Panc1 (cell line): ENCODE results near the gene PDZD2. TPM values are rescaled to one million over a fixed set of nuclear protein-coding genes. Genes with fewer than 3 reads are reported as not detected.

Experiments used
- ATAC-seq: fragments of 200-7000 bp; cut with Tn5 transposase; 2 replicates; pipeline ENCODE4 v1.9.1; 2020; ENCODE audit warnings: mild to moderate bottlenecking, moderate library complexity
- BruUV-seq: library from RNA; stranded (reverse); fragments of 400-500 nt; replicated peaks from 2 replicates; lab custom pipeline; 2021; lab: Mats Ljungman, UMichigan
- CTCF ChIA-PET: fragments of 300-600 bp; sonication (Branson Sonifier 250); formaldehyde crosslinking; loops from one replicate; lab custom pipeline; 2022; ENCODE audit warnings: antibody characterized with exemption; lab: Charles Lee
- POLR2A ChIA-PET: fragments of 300-600 bp; sonication (Branson Sonifier 250); formaldehyde crosslinking; loops from one replicate; lab custom pipeline; 2022; ENCODE audit warnings: antibody characterized with exemption; lab: Charles Lee
- DNase-seq: peaks from one replicate; pipeline ENCODE4 v3.0.0-alpha.2; 2010; ENCODE audit warnings: low read depth, low spot score
- H3K27ac ChIP-seq: 2 replicates; pipeline ENCODE4 v1.5.1; 2011; ENCODE audit warnings: mild to moderate bottlenecking, low read length, inconsistent platforms
- H3K27me3 ChIP-seq: fragments of 200-500 bp; sonication (Bioruptor generic); 2 replicates; pipeline ENCODE4 v1.6.0; 2014; ENCODE audit warnings: low read length, inconsistent platforms; ENCODE audit not compliant: control insufficient read depth, insufficient read depth
- H3K36me3 ChIP-seq: fragments of 200-500 bp; sonication (Bioruptor generic); 2 replicates; pipeline ENCODE4 v1.5.1; 2014; ENCODE audit warnings: inconsistent platforms, mild to moderate bottlenecking, low read length, moderate library complexity; ENCODE audit not compliant: control insufficient read depth, insufficient read depth
- H3K4me1 ChIP-seq: 2 replicates; pipeline ENCODE4 v1.5.1; 2011; ENCODE audit warnings: inconsistent platforms, mild to moderate bottlenecking, low read length, moderate library complexity; ENCODE audit not compliant: control insufficient read depth, insufficient read depth
- H3K4me3 ChIP-seq, 2 experiments: 2 replicates each; pipeline ENCODE4 v1.5.1; 2011 to 2012; ENCODE audit warnings: low read depth in 2 of 2, low read length in 2 of 2, mild to moderate bottlenecking in 2 of 2, inconsistent platforms in 1 of 2, moderate library complexity in 1 of 2
- H3K9me3 ChIP-seq: fragments of 200-500 bp; sonication (Bioruptor generic); 2 replicates; pipeline ENCODE4 v1.5.1; 2014; ENCODE audit warnings: low read depth, mild to moderate bottlenecking, inconsistent platforms, low read length, moderate library complexity; ENCODE audit not compliant: control insufficient read depth, insufficient read depth
- CTCF ChIP-seq: fragments of 450-650 bp; IDR thresholded peaks from 2 replicates; pipeline ENCODE4 v1.5.1; 2017; ENCODE audit warnings: mild to moderate bottlenecking
- POLR2AphosphoS5 ChIP-seq: IDR thresholded peaks from 2 replicates; pipeline ENCODE4 v1.6.1; 2012; ENCODE audit warnings: mild to moderate bottlenecking, low read depth, low read length, moderate library complexity
- SIN3A ChIP-seq: IDR thresholded peaks from 2 replicates; pipeline ENCODE4 v1.6.1; 2012; ENCODE audit warnings: low read depth, mild to moderate bottlenecking, low read length, moderate library complexity, borderline replicate concordance; ENCODE audit not compliant: insufficient read depth
- TCF7L2 ChIP-seq: IDR thresholded peaks from 2 replicates; pipeline ENCODE4 v1.6.1; 2011; ENCODE audit warnings: mild to moderate bottlenecking, low read depth, low read length, inconsistent platforms
- in situ Hi-C: cut with HindIII; loops from 2 replicates; pipeline ENCODE4 v1.10.0; 2016; ENCODE audit warnings: low sequenced_read_pairs, low pct_unique_long_range_greater_than_20kb
- intact Hi-C: fragments of 100-400 bp; cut with micrococcal nuclease; formaldehyde crosslinking; loops from one replicate; pipeline ENCODE4 v1.10.0; 2022; ENCODE audit not compliant: unreplicated experiment
- total RNA-seq: library from RNA; stranded (reverse); gene quantifications from one replicate; pipeline ENCODE4 v1.2.1, GENCODE V29; 2021; ENCODE audit not compliant: unreplicated experiment
- TF ChIP-seq, protein P1 (sequence below), 2 experiments: IDR thresholded peaks; 2 replicates each; pipeline ENCODE4 v1.6.1; 2011 to 2012; ENCODE audit warnings: low read depth in 2 of 2, control low read depth in 1 of 2, low read length in 1 of 2, mild to moderate bottlenecking in 1 of 2, moderate library complexity in 1 of 2; ENCODE audit not compliant: insufficient read depth in 1 of 2

PDZD2 gene
- total RNA-seq, 1 experiment from 2014 or later, result 0.10 TPM

GRCh38 chr5:31844622-31845345 lies 205.9 kb downstream of the PDZD2 start:
- no peaks in the 10 kb centered on the region for H3K36me3 ChIP-seq
- no TSS peak for BruUV-seq
- ChIA-PET POLR2A (no interaction called here), CTCF (interaction anchor here (0.8 kb wide), 1 partner anchor 8 kb away, joined by 3 read pairs; no protein-coding TSS in a partner anchor)
- no peak overlapping the region for H3K27ac ChIP-seq
- no peak for TF ChIP-seq POLR2AphosphoS5
- TF ChIP-seq CTCF, result no peak
- no peak for TF ChIP-seq TCF7L2
- TF ChIP-seq SIN3A, result no peak
- TF ChIP-seq, protein P1, sequence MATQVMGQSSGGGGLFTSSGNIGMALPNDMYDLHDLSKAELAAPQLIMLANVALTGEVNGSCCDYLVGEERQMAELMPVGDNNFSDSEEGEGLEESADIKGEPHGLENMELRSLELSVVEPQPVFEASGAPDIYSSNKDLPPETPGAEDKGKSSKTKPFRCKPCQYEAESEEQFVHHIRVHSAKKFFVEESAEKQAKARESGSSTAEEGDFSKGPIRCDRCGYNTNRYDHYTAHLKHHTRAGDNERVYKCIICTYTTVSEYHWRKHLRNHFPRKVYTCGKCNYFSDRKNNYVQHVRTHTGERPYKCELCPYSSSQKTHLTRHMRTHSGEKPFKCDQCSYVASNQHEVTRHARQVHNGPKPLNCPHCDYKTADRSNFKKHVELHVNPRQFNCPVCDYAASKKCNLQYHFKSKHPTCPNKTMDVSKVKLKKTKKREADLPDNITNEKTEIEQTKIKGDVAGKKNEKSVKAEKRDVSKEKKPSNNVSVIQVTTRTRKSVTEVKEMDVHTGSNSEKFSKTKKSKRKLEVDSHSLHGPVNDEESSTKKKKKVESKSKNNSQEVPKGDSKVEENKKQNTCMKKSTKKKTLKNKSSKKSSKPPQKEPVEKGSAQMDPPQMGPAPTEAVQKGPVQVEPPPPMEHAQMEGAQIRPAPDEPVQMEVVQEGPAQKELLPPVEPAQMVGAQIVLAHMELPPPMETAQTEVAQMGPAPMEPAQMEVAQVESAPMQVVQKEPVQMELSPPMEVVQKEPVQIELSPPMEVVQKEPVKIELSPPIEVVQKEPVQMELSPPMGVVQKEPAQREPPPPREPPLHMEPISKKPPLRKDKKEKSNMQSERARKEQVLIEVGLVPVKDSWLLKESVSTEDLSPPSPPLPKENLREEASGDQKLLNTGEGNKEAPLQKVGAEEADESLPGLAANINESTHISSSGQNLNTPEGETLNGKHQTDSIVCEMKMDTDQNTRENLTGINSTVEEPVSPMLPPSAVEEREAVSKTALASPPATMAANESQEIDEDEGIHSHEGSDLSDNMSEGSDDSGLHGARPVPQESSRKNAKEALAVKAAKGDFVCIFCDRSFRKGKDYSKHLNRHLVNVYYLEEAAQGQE (IDR thresholded peaks at IDR 0.05; ENCODE audit: insufficient read depth in 1 of 2, low read depth in 2 of 2, low read length in 1 of 2), result no peak
- no peaks in the 10 kb centered on the region for H3K4me1 ChIP-seq
- in situ Hi-C loops (no loop called here), intact Hi-C loops (no loop called here)
- ATAC-seq, result no peak
- H3K27me3 ChIP-seq, result peaks cover 12% of the 10 kb centered on the region
- no peak for DNase-seq
- H3K9me3 ChIP-seq, result no peaks in the 10 kb centered on the region
- H3K4me3 ChIP-seq, result no peak overlapping the region

GRCh38 chr5:31845361-31845760 lies 206.4 kb downstream of the PDZD2 start:
- in situ Hi-C loops (no loop called here), intact Hi-C loops (no loop called here)
- DNase-seq (no peak), ATAC-seq (no peak)
- Histone ChIP-seq H3K9me3 (no peaks in the 10 kb centered on the region), H3K27me3 (peaks cover 12% of the 10 kb centered on the region), H3K27ac (no peak overlapping the region), H3K36me3 (no peaks in the 10 kb centered on the region), H3K4me3 (no peak overlapping the region), H3K4me1 (no peaks in the 10 kb centered on the region)
- POLR2A ChIA-PET, result no interaction called here
- CTCF ChIA-PET, result interaction anchor here (0.8 kb wide), 1 partner anchor 8 kb away, joined by 3 read pairs; no protein-coding TSS in a partner anchor
- TF ChIP-seq SIN3A (no peak), POLR2AphosphoS5 (no peak)
- TF ChIP-seq, protein P1 (IDR thresholded peaks at IDR 0.05; ENCODE audit: insufficient read depth in 1 of 2, low read depth in 2 of 2, low read length in 1 of 2), result no peak
- no TSS peak for BruUV-seq
